ENCODE data around the gene KRTCAP3.

The KRTCAP3 gene

DNA sequence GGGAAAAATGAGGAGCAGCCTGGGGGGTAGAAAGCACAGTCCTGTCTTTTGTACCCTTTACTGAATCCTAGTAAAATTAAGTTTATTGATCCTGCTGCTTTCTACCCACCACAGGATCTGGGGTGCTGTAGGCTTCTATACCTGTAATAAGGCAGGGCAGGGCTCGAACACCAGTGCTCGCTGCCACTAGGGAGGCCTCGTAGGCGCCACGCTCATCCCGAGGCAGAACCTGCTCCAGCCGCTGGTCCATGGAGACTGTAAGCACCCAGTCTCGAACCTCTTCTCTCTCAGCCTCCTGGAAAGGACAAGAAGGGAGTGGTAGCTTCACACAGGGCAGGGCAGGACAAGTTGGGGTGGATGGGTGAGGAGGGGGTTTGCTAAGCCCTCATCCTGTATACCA, 3.0 kb downstream of the KRTCAP3 start:
- H3K27ac ChIP-seq, result no peak overlapping the region
- TF ChIP-seq ZFX (IDR thresholded peaks at IDR 0.05; ENCODE audit: borderline replicate concordance), result no peak
- TF ChIP-seq, protein P1, sequence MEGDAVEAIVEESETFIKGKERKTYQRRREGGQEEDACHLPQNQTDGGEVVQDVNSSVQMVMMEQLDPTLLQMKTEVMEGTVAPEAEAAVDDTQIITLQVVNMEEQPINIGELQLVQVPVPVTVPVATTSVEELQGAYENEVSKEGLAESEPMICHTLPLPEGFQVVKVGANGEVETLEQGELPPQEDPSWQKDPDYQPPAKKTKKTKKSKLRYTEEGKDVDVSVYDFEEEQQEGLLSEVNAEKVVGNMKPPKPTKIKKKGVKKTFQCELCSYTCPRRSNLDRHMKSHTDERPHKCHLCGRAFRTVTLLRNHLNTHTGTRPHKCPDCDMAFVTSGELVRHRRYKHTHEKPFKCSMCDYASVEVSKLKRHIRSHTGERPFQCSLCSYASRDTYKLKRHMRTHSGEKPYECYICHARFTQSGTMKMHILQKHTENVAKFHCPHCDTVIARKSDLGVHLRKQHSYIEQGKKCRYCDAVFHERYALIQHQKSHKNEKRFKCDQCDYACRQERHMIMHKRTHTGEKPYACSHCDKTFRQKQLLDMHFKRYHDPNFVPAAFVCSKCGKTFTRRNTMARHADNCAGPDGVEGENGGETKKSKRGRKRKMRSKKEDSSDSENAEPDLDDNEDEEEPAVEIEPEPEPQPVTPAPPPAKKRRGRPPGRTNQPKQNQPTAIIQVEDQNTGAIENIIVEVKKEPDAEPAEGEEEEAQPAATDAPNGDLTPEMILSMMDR (IDR thresholded peaks at IDR 0.05), result no peak

- TF ChIP-seq, protein P1 (IDR thresholded peaks at IDR 0.05), result no peak
- TF ChIP-seq ZFX (IDR thresholded peaks at IDR 0.05; ENCODE audit: borderline replicate concordance), result no peak
- H3K27ac ChIP-seq, result peak overlapping the region; percentile 40
Measured at GRCh38 chr2:27445615-27446014, 3.4 kb downstream of the KRTCAP3 start.

DNA sequence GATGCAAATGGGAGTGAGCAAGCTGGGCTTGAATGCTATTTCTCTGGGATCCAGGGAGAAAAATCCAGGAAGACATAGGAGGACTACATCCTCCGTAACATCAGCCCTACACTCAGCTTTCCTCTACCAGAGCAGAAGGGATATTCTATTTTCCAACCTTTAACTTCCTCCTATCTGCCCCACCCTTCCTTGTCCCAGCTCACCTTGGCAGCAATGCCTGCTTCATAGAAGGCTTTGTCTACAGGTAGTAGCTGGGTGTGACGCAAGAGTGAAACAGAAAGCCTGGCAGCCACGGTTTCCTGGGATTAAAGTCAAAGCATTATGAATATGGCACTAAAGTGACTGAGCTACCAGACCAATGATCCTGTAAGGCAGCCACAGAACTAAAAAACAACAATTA, 3.9 kb downstream of the KRTCAP3 start:
- TF ChIP-seq, protein P1 (IDR thresholded peaks at IDR 0.05), result no peak
- H3K27ac ChIP-seq, result peak overlapping the region; percentile 40

DNA sequence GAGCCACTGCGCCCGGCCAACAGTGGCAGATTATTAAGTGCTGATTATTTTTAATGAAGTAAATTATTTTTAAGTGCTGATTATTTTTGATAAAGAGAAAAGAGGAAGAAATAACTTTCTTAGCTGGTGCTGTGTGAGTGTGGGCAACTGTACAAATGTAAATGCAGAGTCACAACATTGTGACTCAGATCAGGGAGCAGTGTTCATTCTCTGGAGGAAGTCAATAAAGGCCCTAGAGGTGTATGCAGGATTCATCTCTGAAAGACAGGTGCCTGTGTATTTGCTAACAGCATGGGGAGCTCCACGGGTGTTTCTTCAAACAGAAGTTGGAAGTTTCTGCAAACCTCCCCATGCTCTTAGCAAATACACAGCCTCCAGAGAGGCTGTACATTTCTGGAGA, 6.2 kb downstream of the KRTCAP3 start:
- H3K27ac ChIP-seq, result no peak overlapping the region
- TF ChIP-seq ZFX (IDR thresholded peaks at IDR 0.05; ENCODE audit: borderline replicate concordance), result no peak
- TF ChIP-seq, protein P1 (IDR thresholded peaks at IDR 0.05), result no peak

DNA sequence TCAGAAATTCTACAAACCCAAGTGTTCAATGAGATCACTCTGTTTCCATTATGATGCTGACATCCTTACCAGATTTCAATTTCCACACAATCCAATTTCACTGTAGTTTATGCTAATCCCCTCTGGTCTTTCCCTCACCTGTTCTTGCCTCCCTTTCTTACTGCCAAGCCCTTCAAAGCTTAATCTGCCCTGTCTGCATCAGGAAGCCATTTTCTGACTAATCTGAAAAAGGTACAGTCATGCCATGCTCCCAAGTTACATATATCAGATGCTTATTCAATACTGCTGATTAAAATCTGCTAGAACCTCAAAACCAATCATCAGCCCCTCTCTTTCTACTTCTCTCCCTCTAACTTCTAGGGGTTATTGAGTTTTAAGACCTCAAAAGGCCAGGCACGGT, 8.9 kb downstream of the KRTCAP3 start:
- no peak overlapping the region for H3K27ac ChIP-seq
- TF ChIP-seq, protein P1 (IDR thresholded peaks at IDR 0.05), result no peak
- no peak for TF ChIP-seq ZFX (IDR thresholded peaks at IDR 0.05; ENCODE audit: borderline replicate concordance)

- TF ChIP-seq, protein P1 (IDR thresholded peaks at IDR 0.05), result no peak
- TF ChIP-seq ZFX (IDR thresholded peaks at IDR 0.05; ENCODE audit: borderline replicate concordance), result no peak
- H3K27ac ChIP-seq, result no peak overlapping the region
Measured at GRCh38 chr2:27453968-27454367, 11.8 kb downstream of the KRTCAP3 start.

DNA sequence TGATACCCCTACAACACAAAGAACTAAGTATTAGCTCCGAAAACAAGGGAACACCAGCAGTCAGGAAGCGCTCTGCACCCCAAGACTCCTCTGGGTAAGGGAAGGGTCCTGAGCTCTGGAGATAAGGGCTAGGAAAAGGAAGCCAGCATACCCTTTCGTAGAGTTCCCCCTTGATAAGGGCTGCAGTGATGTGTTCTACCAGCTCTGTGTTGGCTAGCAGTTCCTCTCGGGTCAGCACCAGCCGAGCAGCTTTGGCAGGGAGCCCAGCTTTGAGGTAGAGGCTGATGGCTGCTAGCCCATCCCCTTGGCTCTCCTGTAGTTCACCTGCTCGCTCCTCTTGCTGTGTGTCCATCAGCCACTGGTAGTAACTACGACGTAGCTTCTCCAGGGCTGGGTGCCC, 18.9 kb downstream of the KRTCAP3 start:
- no peak for TF ChIP-seq ZFX (IDR thresholded peaks at IDR 0.05; ENCODE audit: borderline replicate concordance)
- TF ChIP-seq, protein P1 (IDR thresholded peaks at IDR 0.05), result no peak
- H3K27ac ChIP-seq, result no peak overlapping the region
